Left lung (tissue), 10 donors: Measurements from ENCODE around the gene PIGN. TPM values are rescaled to one million over a fixed set of nuclear protein-coding genes. Genes with fewer than 3 reads are reported as not detected.

Experiments
- ATAC-seq: fragments of 200-7000 bp; cut with Tn5 transposase; one replicate; pipeline ENCODE4 v1.9.1; 2020; ENCODE audit warnings: moderate library complexity
- DNase-seq, 4 donors: peaks; one replicate each; pipeline ENCODE4 v3.0.0-alpha.2; 2013 to 2020
- H3K27ac ChIP-seq, 2 donors: fragments of 200-600 bp; sonication (generic) in 1 of 2; one replicate each; pipeline versions ENCODE4 v1.5.0 to v1.8.0; 2020 to 2021
- H3K27me3 ChIP-seq, 2 donors: fragments of 200-600 bp; sonication (generic) in 1 of 2; one replicate each; pipeline versions ENCODE4 v1.5.0 to v1.8.0; 2020 to 2021
- H3K36me3 ChIP-seq, 2 donors: fragments of 200-600 bp; sonication (generic) in 1 of 2; one replicate each; pipeline versions ENCODE4 v1.5.0 to v1.8.0; 2020 to 2021
- H3K4me1 ChIP-seq, 2 donors: fragments of 200-600 bp; one replicate each; pipeline ENCODE4 v1.8.0; 2021
- H3K4me3 ChIP-seq, 2 donors: fragments of 200-600 bp; sonication (generic) in 1 of 2; one replicate each; pipeline versions ENCODE4 v1.5.0 to v1.8.0; 2020 to 2021; ENCODE audit warnings: mild to moderate bottlenecking in 1 of 2
- H3K9me3 ChIP-seq, 2 donors: fragments of 200-600 bp; sonication (generic) in 1 of 2; one replicate each; pipeline versions ENCODE4 v1.5.0 to v1.8.0; 2020 to 2021
- CTCF ChIP-seq, 2 donors: fragments of 200-600 bp; sonication (generic) in 1 of 2; IDR thresholded peaks; one replicate each; pipeline versions ENCODE4 v1.5.0 to v1.8.0; 2021; ENCODE audit warnings: antibody characterized with exemption in 2 of 2
- intact Hi-C, 2 donors: fragments of 100-400 bp; cut with DNase I; formaldehyde crosslinking; loops; one replicate each; pipeline versions ENCODE4 v1.11.2 to v1.14.2; 2022
- polyA plus RNA-seq, 6 donors: library from polyadenylated mRNA; unstranded; fragments of 120-200 nt; gene quantifications; one replicate each; pipeline ENCODE4 v1.2.1, GENCODE V29; 2013; ENCODE audit not compliant: insufficient read length in 6 of 6
- total RNA-seq, 2 donors: library from RNA; stranded (reverse); fragmentation: NEBNext Ultra II Directional; extraction: Animal tissue kit (Norgen Biotek cat#: 25700); gene quantifications; one replicate each; pipeline ENCODE4 v1.2.1, GENCODE V29; 2021
- donor health status: DM: no; HTN: yes; CAD: no.
- donor health status: DM: no; HTN: no; CAD: no.

PIGN gene
- total and polyA plus RNA-seq, 8 donors: 28.1 to 36.8 (median 29.5) TPM

- Histone ChIP-seq H3K4me3 (no peak overlapping the region), H3K4me1 (no peaks in the 10 kb centered on the region), H3K9me3 (no peaks in the 10 kb centered on the region), H3K36me3 (peaks cover 0 to 17% of the 10 kb centered on the region in 2 donors), H3K27me3 (no peaks in the 10 kb centered on the region), H3K27ac (no peak overlapping the region)
- intact Hi-C loops: no loop called here
- no peak for DNase-seq
- no peak for ATAC-seq
- TF ChIP-seq CTCF (IDR thresholded peaks at IDR 0.05): no peak
Observed at GRCh38 chr18:62081761-62082294, 105.0 kb downstream of the PIGN start.

- Histone ChIP-seq H3K4me3 (no peak overlapping the region), H3K9me3 (no peaks in the 10 kb centered on the region), H3K27ac (no peak overlapping the region), H3K4me1 (no peaks in the 10 kb centered on the region), H3K27me3 (no peaks in the 10 kb centered on the region), H3K36me3 (peaks cover 0 to 13% of the 10 kb centered on the region in 2 donors)
- intact Hi-C loops: no loop called here
- no peak for TF ChIP-seq CTCF (IDR thresholded peaks at IDR 0.05)
- ATAC-seq: no peak
- no peak for DNase-seq
Observed at GRCh38 chr18:62081248-62081647, 105.6 kb downstream of the PIGN start.

- intact Hi-C loops: no loop called here
- peaks cover 0 to 9% of the 10 kb centered on the region in 2 donors for H3K36me3 ChIP-seq
- no peaks in the 10 kb centered on the region for H3K9me3 ChIP-seq
- H3K4me3 ChIP-seq: no peak overlapping the region
- no peaks in the 10 kb centered on the region for H3K4me1 ChIP-seq
- DNase-seq (no peak), ATAC-seq (no peak)
- no peaks in the 10 kb centered on the region for H3K27me3 ChIP-seq
- H3K27ac ChIP-seq: no peak overlapping the region
- no peak for TF ChIP-seq CTCF (IDR thresholded peaks at IDR 0.05)
Observed at GRCh38 chr18:62080172-62080900, 106.5 kb downstream of the PIGN start.

GRCh38 chr18:62073461-62074281 is 113.2 kb downstream of the PIGN start:
- TF ChIP-seq CTCF (IDR thresholded peaks at IDR 0.05): no peak
- no peak for DNase-seq
- Histone ChIP-seq H3K27me3 (no peaks in the 10 kb centered on the region), H3K4me3 (no peak overlapping the region), H3K36me3 (no peaks in the 10 kb centered on the region), H3K27ac (no peak overlapping the region), H3K9me3 (no peaks in the 10 kb centered on the region), H3K4me1 (no peaks in the 10 kb centered on the region)
- intact Hi-C loops: no loop called here
- no peak for ATAC-seq

GRCh38 chr18:62072370-62072769 is 114.5 kb downstream of the PIGN start:
- Histone ChIP-seq H3K4me1 (no peaks in the 10 kb centered on the region), H3K4me3 (no peak overlapping the region), H3K36me3 (no peaks in the 10 kb centered on the region), H3K27ac (no peak overlapping the region), H3K27me3 (no peaks in the 10 kb centered on the region), H3K9me3 (no peaks in the 10 kb centered on the region)
- ATAC-seq (no peak), DNase-seq (no peak)
- TF ChIP-seq CTCF (IDR thresholded peaks at IDR 0.05): no peak
- intact Hi-C loops: no loop called here
